ENCODE results near the gene ANKRD53.

DNA sequence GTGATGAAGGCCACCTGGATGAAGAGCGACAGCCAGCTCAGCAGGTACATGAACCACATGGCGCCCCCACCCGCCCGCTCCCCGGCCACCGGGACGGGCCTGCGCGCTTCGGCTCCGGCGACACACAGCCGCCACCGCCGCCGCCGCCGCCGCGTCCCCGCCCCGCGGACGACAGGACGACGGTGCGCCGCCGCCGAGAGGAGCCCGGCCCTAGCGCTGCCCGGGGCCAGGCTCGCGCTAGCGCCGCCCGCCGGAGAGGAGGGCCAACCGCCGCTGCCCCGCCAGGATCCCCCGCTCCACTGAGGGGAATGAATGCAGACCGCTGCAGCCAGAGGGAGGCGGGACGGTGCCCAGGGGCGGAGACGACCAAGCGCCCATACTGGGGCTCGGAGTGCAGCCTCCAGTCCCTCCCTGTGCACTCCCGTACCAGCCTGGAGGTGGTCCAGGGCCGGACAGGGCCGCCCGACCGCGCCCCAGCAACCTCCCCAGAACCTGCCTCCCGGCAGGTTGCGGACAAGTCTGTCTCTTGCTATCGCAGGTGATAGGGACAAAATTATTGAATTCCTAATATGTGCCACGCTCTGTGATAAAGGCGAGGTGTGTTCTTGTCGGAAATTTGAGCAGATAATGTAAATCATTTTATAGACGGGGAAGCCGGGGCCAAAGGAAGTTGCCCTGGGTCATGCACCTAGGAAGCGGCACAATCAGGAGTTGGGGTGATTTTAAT is 16.4 kb downstream of the ANKRD53 start, which contains the start of gene TEX261:
- peak; percentile 53 for TF ChIP-seq CTCF (IDR thresholded peaks at IDR 0.05; ENCODE audit: insufficient read depth, low read length, poor library complexity, severe bottlenecking)
- no peak for TF ChIP-seq EZH2phosphoT487 (conservative IDR thresholded peaks at IDR 0.05; ENCODE audit: low read length)
